GM12801 (cell line): ENCODE measurements around the gene MCU.

Experiments
- TF ChIP-seq, protein P1 (sequence below): IDR thresholded peaks from one replicate; pipeline ENCODE4 v1.5.1; 2011; ENCODE audit warnings: control low read depth; ENCODE audit not compliant: insufficient read length; ENCODE audit errors: extremely low read depth

Gene MCU

DNA sequence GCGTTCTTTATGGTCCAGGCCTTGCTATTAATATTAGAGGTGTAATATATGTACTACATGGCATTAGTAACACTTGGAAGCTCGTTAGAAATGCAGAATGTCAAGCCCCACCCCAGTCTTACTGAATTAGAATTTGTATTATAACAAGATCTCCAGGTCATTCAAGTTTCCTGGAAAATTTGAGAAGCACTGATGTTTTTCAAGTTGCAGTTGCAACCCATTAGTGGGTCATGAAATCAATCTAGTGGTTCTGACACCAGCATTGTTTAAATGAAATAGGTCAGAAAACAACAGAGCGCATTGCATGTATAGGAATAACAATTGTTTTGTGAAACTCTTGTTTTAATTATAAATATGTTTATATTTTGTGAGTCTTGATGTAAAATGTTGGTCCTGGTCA lies 37.2 kb upstream of the MCU start:
- TF ChIP-seq, protein P1, sequence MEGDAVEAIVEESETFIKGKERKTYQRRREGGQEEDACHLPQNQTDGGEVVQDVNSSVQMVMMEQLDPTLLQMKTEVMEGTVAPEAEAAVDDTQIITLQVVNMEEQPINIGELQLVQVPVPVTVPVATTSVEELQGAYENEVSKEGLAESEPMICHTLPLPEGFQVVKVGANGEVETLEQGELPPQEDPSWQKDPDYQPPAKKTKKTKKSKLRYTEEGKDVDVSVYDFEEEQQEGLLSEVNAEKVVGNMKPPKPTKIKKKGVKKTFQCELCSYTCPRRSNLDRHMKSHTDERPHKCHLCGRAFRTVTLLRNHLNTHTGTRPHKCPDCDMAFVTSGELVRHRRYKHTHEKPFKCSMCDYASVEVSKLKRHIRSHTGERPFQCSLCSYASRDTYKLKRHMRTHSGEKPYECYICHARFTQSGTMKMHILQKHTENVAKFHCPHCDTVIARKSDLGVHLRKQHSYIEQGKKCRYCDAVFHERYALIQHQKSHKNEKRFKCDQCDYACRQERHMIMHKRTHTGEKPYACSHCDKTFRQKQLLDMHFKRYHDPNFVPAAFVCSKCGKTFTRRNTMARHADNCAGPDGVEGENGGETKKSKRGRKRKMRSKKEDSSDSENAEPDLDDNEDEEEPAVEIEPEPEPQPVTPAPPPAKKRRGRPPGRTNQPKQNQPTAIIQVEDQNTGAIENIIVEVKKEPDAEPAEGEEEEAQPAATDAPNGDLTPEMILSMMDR = no peak

GRCh38 chr10:72658696-72659400 lies 33.1 kb upstream of the MCU start:
- TF ChIP-seq, protein P1 = no peak

- TF ChIP-seq, protein P1 = no peak
Observed at GRCh38 chr10:72659694-72660093, 32.2 kb upstream of the MCU start.

- TF ChIP-seq, protein P1 = no peak
Observed at GRCh38 chr10:72660220-72660619, 31.7 kb upstream of the MCU start.

- TF ChIP-seq, protein P1 = no peak
Observed at GRCh38 chr10:72661431-72661830, 30.5 kb upstream of the MCU start.

- TF ChIP-seq, protein P1 = no peak
Observed at GRCh38 chr10:72663971-72664370, 28.0 kb upstream of the MCU start.

DNA sequence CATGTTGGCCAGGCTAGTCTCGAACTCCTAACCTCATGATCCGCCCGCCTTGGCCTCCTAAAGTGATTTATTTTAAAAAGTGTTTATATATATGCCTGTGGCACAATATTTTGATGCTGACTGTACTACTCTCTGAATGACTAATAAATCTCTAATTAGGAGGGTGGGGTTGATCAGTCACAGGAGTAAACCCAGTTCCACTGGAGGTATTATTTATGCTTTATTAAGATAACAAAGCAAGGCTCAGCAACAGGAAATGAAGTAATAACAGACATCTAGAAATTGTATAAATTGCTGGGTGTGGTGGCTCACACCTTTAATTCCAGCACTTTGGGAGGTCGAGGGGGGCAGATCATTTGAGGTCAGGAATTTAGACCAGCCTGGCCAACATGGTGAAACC lies 26.0 kb upstream of the MCU start:
- TF ChIP-seq, protein P1 = no peak
